WERI-Rb-1 (cell line): ENCODE data around the gene DENND1A.

ENCODE experiments used
- DNase-seq: peaks from one replicate; pipeline ENCODE4 v3.0.0-alpha.2; 2020
- H3K27ac ChIP-seq: fragments of 250-450 bp; sonication (Bioruptor Pico); 2 replicates; pipeline ENCODE4 v1.5.1; 2020; ENCODE audit warnings: mild to moderate bottlenecking, moderate library complexity
- H3K27me3 ChIP-seq: fragments of 250-450 bp; sonication (Bioruptor Pico); 2 replicates; pipeline ENCODE4 v1.5.1; 2021; ENCODE audit warnings: mild to moderate bottlenecking, low read depth, moderate library complexity; ENCODE audit not compliant: insufficient read depth, severe bottlenecking
- H3K36me3 ChIP-seq: fragments of 250-450 bp; sonication (Bioruptor Pico); 2 replicates; pipeline ENCODE4 v1.5.1; 2020; ENCODE audit warnings: mild to moderate bottlenecking, moderate library complexity
- H3K4me3 ChIP-seq: 2 replicates; pipeline ENCODE4 v1.5.1; 2011; ENCODE audit warnings: low read depth, mild to moderate bottlenecking, control low read depth, low read length
- H3K9me3 ChIP-seq: fragments of 250-450 bp; sonication (Bioruptor Pico); 2 replicates; pipeline ENCODE4 v1.5.1; 2021; ENCODE audit warnings: mild to moderate bottlenecking, moderate library complexity; ENCODE audit not compliant: severe bottlenecking
- CTCF ChIP-seq: IDR thresholded peaks from 2 replicates; pipeline ENCODE4 v1.5.1; 2011; ENCODE audit warnings: low read depth, mild to moderate bottlenecking, control low read depth, inconsistent platforms, low read length

DENND1A gene

GRCh38 chr9:123876750-123877149 lies 53.2 kb downstream of the DENND1A start:
- Histone ChIP-seq H3K27me3 (no peaks in the 10 kb centered on the region), H3K9me3 (no peaks in the 10 kb centered on the region)

GRCh38 chr9:123872710-123873109 lies 57.2 kb downstream of the DENND1A start:
- TF ChIP-seq CTCF, result no peak
- Histone ChIP-seq H3K9me3 (no peaks in the 10 kb centered on the region), H3K27me3 (no peaks in the 10 kb centered on the region), H3K4me3 (no peak overlapping the region), H3K27ac (no peak overlapping the region), H3K36me3 (peaks cover 20% of the 10 kb centered on the region)
- DNase-seq, result no peak

More at GRCh38 chr9:123876750-123877149, 53.2 kb downstream of the DENND1A start:
- Histone ChIP-seq H3K36me3 (peaks cover 26% of the 10 kb centered on the region), H3K27ac (no peak overlapping the region), H3K4me3 (no peak overlapping the region)
- no peak for DNase-seq
- TF ChIP-seq CTCF, result no peak

GRCh38 chr9:123871781-123872180 lies 58.1 kb downstream of the DENND1A start:
- Histone ChIP-seq H3K4me3 (no peak overlapping the region), H3K27ac (no peak overlapping the region), H3K36me3 (peaks cover 12% of the 10 kb centered on the region), H3K9me3 (no peaks in the 10 kb centered on the region), H3K27me3 (no peaks in the 10 kb centered on the region)
- TF ChIP-seq CTCF, result no peak
- DNase-seq, result no peak

- no peak overlapping the region for H3K4me3 ChIP-seq
- H3K27me3 ChIP-seq, result no peaks in the 10 kb centered on the region
- TF ChIP-seq CTCF, result no peak
- H3K36me3 ChIP-seq, result no peaks in the 10 kb centered on the region
- H3K9me3 ChIP-seq, result no peaks in the 10 kb centered on the region
- no peak for DNase-seq
- H3K27ac ChIP-seq, result no peak overlapping the region
These were observed 61.9 kb downstream of the DENND1A start for GRCh38 chr9:123868002-123868401.

GRCh38 chr9:123867034-123867433 lies 62.9 kb downstream of the DENND1A start:
- no peak overlapping the region for H3K4me3 ChIP-seq

More at GRCh38 chr9:123867034-123867433, 62.9 kb downstream of the DENND1A start:
- Histone ChIP-seq H3K36me3 (no peaks in the 10 kb centered on the region), H3K9me3 (no peaks in the 10 kb centered on the region), H3K27ac (no peak overlapping the region), H3K27me3 (no peaks in the 10 kb centered on the region)
- DNase-seq, result no peak
- no peak for TF ChIP-seq CTCF
